Nephron (organoid): Measurements from ENCODE around the gene OR8H2.
"Not testable (repeated sequence)": the region's sequence is repeated elsewhere in the genome, so short reads cannot be mapped to it uniquely, and the experiment has no call there.

ENCODE experiments used
- H3K27ac Mint-ChIP-seq, 3 experiments: 2 replicates each; pipeline ENCODE4 v1.8.0; 2020; ENCODE audit warnings: mixed read lengths in 3 of 3, mild to moderate bottlenecking in 2 of 3, moderate library complexity in 1 of 3
- H3K27me3 Mint-ChIP-seq: 2 replicates; pipeline ENCODE4 v1.8.0; 2021; ENCODE audit warnings: low read depth, mild to moderate bottlenecking, moderate library complexity, mixed read lengths
- H3K36me3 Mint-ChIP-seq: 2 replicates; pipeline ENCODE4 v1.8.0; 2020; ENCODE audit warnings: low read depth, mixed read lengths
- H3K4me1 Mint-ChIP-seq: 2 replicates; pipeline ENCODE4 v1.8.0; 2020; ENCODE audit warnings: mixed read lengths
- H3K4me3 Mint-ChIP-seq, 3 experiments: 2 replicates each; pipeline ENCODE4 v1.8.0; 2020; ENCODE audit warnings: mild to moderate bottlenecking in 3 of 3, mixed read lengths in 3 of 3, moderate library complexity in 2 of 3
- H3K9me3 Mint-ChIP-seq: 2 replicates; pipeline ENCODE4 v1.8.0; 2020; ENCODE audit warnings: mixed read lengths
- TF ChIP-seq, protein P1 (sequence below), 3 experiments: fragments of 200-600 bp; sonication (generic); IDR thresholded peaks; one replicate each; pipeline ENCODE4 v1.5.0; 2021; ENCODE audit warnings: antibody characterized with exemption in 3 of 3; ENCODE audit not compliant: unreplicated experiment in 3 of 3

Gene OR8H2

DNA sequence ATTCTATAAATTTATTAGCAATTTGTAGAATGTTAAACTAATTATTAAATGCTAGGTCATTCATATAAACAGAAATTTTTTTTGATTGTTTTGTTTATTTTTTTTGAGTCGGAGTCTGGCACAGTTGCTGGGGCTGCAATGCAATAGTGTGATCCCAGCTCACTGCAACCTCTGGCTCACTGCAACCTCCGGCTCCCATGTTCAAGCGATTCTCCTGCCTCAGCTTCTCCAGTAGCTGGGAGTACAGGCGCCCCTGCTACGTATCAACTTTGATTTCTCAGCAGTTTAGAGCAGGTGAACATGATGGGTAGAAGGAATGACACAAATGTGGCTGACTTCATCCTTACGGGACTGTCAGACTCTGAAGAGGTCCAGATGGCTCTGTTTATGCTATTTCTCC, 18.6 kb downstream of the OR8H2 start, which contains the start of gene OR8H3:
TSS of gene OR8H3 (plus strand) at position 301 of the 400 bp plus-strand sequence. CDS start at position 301, 0 bp downstream.
- Mint-ChIP-seq H3K27ac (no peak within 1 kb of the TSS), H3K9me3 (no peaks in the 10 kb centered on the region), H3K27me3 (no peaks in the 10 kb centered on the region)

DNA sequence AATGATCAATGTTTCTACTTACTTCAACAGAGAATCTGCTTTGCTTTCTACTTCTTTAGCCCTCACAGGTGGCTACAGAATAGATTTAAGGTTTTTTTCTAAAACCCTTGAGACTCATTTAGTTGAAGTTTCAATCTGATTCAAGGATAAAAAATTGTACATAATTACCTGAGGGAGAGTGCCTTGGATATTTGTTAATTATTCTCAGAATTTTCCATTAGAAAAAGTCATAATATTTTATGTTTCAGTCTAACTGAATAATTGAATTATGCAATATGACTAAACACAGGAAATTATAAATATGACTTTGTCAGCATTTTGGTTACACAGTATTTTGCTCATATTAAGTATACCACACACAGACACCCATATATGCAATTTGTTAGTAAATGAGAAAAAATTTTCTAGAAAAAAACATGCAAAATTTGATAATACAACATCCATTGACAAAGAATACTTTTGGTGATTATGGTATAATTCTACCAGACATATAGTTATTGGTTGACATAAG, 36.7 kb downstream of the OR8H2 start, which contains the start of gene OR8J3:
TSS of gene OR8J3 (minus strand) at position 51 of the 511 bp plus-strand sequence. CDS start 2,483 bp downstream, outside the sequence.
- Mint-ChIP-seq H3K27me3 (no peaks in the 10 kb centered on the region), H3K36me3 (no peaks in the 10 kb centered on the region), H3K4me1 (no peaks in the 10 kb centered on the region), H3K9me3 (peaks cover 4% of the 10 kb centered on the region), H3K27ac (no peak within 1 kb of the TSS), H3K4me3 (no peak within 1 kb of the TSS)
- TF ChIP-seq, protein P1, sequence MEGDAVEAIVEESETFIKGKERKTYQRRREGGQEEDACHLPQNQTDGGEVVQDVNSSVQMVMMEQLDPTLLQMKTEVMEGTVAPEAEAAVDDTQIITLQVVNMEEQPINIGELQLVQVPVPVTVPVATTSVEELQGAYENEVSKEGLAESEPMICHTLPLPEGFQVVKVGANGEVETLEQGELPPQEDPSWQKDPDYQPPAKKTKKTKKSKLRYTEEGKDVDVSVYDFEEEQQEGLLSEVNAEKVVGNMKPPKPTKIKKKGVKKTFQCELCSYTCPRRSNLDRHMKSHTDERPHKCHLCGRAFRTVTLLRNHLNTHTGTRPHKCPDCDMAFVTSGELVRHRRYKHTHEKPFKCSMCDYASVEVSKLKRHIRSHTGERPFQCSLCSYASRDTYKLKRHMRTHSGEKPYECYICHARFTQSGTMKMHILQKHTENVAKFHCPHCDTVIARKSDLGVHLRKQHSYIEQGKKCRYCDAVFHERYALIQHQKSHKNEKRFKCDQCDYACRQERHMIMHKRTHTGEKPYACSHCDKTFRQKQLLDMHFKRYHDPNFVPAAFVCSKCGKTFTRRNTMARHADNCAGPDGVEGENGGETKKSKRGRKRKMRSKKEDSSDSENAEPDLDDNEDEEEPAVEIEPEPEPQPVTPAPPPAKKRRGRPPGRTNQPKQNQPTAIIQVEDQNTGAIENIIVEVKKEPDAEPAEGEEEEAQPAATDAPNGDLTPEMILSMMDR (IDR thresholded peaks at IDR 0.05; ENCODE audit: unreplicated experiment in 3 of 3): no peak

More for the DNA sequence above, 18.6 kb downstream of the OR8H2 start, which contains the start of gene OR8H3:
- H3K36me3 Mint-ChIP-seq: no peaks in the 10 kb centered on the region
- TF ChIP-seq, protein P1 (IDR thresholded peaks at IDR 0.05; ENCODE audit: unreplicated experiment in 3 of 3): no peak
- no peak within 1 kb of the TSS for H3K4me3 Mint-ChIP-seq
- H3K4me1 Mint-ChIP-seq: no peaks in the 10 kb centered on the region

DNA sequence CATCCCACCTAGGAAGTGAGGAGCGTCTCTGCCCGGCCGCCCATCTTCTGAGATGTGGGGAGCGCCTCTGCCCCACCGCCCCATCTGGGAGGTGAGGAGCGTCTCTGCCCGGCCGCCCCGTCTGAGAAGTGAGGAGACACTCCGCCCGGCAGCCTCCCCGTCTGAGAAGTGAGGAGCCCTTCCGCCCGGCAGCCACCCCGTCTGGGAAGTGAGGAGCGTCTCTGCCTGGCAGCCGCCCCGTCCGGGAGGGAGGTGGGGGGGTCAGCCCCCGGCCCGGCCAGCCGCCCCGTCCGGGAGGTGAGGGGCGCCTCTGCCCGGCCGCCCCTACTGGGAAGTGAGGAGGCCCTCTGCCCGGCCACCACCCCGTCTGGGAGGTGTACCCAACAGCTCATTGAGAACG, 40.2 kb downstream of the OR8H2 start:
- H3K27me3 Mint-ChIP-seq, H3K9me3 Mint-ChIP-seq, H3K4me1 Mint-ChIP-seq, H3K27ac Mint-ChIP-seq, H3K36me3 Mint-ChIP-seq, H3K4me3 Mint-ChIP-seq: not testable (repeated sequence)

DNA sequence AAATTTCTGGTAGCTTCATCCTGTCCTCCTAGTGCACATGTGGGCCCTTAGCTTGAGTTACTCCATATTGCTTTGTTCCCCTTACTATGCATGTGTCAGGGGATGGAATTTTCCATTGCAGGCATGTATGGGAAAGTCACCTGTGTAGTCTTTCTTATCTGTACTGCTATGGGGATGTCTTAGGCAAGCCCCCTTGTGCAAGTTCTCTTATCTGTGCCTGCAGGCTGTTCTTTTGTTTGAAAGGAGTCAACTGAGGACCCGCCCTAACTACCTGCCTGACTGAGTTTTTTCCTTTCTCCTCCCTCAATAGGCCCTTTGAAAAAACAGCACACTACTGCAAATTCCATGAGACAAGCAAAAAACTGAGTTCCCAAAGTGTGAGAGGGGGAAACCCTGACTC, 47.9 kb downstream of the OR8H2 start:
- TF ChIP-seq, protein P1 (IDR thresholded peaks at IDR 0.05; ENCODE audit: unreplicated experiment in 3 of 3): no peak
- no peaks in the 10 kb centered on the region for H3K4me1 Mint-ChIP-seq
- H3K27ac Mint-ChIP-seq: no peak overlapping the region

DNA sequence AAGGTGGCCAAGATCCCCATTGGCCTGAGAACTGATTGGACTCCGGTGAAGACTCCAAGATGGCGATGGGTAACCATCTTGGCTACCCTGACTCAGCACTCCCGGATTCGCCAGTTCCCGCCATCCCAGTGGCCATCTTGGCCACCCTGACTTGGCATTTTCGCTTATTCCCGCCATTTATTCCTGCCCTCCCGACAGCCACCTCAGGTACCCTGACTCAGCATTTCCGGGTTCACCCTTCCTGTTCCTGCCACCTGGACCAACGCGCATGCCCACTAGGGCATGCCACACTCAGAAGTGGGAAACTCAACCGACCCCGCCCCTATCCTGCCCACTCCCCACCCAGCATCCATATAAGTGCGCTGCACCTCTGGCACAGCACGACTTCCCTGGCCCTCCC, 48.8 kb downstream of the OR8H2 start:
- no peak overlapping the region for H3K4me3 Mint-ChIP-seq
- no peaks in the 10 kb centered on the region for H3K36me3 Mint-ChIP-seq
- no peaks in the 10 kb centered on the region for H3K4me1 Mint-ChIP-seq
- TF ChIP-seq, protein P1 (IDR thresholded peaks at IDR 0.05; ENCODE audit: unreplicated experiment in 3 of 3): no peak
- H3K27me3 Mint-ChIP-seq: no peaks in the 10 kb centered on the region
- H3K27ac Mint-ChIP-seq: no peak overlapping the region
- peaks cover 22% of the 10 kb centered on the region for H3K9me3 Mint-ChIP-seq

More for the DNA sequence above, 47.9 kb downstream of the OR8H2 start:
- no peaks in the 10 kb centered on the region for H3K27me3 Mint-ChIP-seq
- no peaks in the 10 kb centered on the region for H3K36me3 Mint-ChIP-seq
- peaks cover 17% of the 10 kb centered on the region for H3K9me3 Mint-ChIP-seq
- H3K4me3 Mint-ChIP-seq: no peak overlapping the region
